GM19324 (cell line): ENCODE measurements around the gene BRD7.

ENCODE experiments used
- ATAC-seq: cut with Tn5 transposase; IDR thresholded peaks from one replicate; pipeline ENCODE4 v1.9.1; 2021; ENCODE audit warnings: mild to moderate bottlenecking, moderate library complexity; ENCODE audit not compliant: unreplicated experiment, low FRiP score

BRD7 gene

DNA sequence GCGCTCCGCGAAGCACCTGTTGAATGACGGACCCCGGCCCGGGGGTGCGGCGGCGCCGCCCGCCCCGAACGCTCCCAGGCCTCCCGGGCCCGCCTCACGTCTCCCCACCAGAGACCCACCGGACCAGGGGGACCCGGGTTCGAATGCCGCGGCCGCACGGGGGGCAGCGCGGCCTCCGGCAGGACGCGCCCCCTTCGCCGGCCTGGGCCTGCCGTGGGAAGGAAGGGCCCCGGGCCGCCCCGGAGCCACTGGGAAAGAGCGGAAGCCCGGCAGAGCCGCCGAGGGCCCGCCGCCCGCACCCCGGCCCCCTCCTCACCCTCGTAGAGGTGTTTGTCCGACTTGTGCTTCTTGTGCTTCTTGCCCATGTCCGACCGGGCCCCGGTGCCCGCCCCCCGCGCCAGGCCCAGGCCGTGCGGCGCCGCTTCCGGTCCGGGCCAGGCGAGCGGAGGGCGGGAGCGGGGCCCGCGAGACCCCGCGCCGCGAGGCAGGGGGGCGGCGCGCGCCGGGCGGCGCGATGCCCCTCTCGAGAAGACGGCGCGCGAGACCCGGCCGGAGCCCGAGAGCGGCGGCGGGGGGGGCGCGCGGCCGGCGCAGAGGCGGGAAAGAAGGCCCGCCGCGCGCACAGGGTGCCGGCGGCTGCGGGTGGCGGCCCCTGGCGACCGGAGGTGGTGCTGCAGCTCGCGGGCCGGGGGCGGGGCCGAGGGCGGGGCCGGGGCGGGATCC, at the start of gene BRD7:
BRD7 (minus strand) TSS at position 579 of the 723 bp plus-strand sequence; CDS start at position 365, 214 bp downstream.
- ATAC-seq, result peak; percentile 83

DNA sequence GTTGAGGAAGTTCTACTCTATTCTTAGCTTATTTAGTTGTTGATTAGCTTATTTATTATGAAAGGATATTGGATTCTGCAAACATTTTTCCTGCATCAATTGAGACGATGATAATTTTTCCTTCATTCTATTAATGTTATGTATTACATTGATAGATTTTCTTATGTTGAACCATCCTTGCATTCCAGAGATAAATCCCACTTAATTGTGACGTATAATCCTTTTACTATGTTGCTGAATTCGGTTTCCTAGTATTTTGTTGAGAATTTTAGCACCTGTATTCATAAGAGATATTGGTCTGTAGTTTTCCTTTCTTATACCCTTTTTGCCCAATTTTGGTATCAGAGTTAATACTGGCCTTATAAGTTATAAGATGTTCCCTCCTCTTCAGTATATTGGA, 47.6 kb upstream of the BRD7 start:
- no peak for ATAC-seq

GRCh38 chr16:50414152-50414551, 45.4 kb upstream of the BRD7 start:
- no peak for ATAC-seq

DNA sequence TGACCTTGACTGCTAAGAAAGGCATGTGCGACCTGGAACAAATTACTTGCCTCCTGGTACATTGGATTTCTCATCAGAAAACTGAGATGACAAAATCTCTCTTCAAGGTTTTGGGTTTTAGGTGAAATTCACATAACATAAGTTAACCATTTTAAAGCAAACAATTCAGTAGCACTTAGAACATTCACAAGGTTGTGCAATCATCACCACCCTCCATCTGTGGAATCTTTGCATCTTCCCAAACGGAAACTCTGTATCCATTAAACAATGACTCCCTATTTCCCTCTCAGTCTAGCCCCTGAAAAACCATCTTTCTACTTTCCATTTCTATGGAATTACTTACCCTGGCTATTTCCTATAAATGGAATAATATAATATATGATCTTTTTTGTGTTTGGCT, 42.2 kb upstream of the BRD7 start:
- ATAC-seq, result no peak

- ATAC-seq, result no peak
These were observed 39.3 kb upstream of the BRD7 start for GRCh38 chr16:50408001-50408561.

GRCh38 chr16:50407351-50407750, 38.6 kb upstream of the BRD7 start:
- no peak for ATAC-seq

- ATAC-seq, result no peak
These were observed 34.7 kb upstream of the BRD7 start for GRCh38 chr16:50403491-50403890.

DNA sequence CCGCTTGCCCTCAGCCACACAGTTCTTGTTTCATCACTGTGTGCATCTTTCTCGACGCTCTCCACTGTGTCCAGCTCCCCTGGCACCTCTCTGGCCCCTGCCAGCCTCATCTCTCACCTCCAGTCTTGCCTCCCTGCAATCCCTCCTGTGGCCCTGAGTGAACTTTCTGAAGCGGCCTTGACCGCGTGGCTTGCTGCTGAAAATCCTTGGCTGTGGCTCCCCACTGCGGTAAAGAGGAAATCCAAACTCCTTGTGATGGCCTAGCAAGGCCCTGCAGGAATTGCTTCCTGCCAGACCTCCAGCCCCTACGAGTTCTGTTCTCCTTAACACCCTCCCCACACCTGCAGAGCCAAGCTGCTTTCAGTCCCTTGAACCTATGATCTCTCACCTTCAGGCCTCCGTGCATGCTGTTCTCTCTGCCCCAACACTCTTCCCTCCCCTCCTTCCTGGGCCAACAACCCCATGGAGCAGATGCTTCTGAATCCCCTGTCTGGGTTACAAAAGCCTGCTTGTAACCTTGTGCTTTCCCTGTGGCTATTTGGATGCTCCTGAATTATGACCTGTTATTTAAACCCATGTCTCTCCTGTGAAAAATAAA, 33.6 kb upstream of the BRD7 start:
- no peak for ATAC-seq

- no peak for ATAC-seq
These were observed 32.6 kb upstream of the BRD7 start for GRCh38 chr16:50401355-50401754.

DNA sequence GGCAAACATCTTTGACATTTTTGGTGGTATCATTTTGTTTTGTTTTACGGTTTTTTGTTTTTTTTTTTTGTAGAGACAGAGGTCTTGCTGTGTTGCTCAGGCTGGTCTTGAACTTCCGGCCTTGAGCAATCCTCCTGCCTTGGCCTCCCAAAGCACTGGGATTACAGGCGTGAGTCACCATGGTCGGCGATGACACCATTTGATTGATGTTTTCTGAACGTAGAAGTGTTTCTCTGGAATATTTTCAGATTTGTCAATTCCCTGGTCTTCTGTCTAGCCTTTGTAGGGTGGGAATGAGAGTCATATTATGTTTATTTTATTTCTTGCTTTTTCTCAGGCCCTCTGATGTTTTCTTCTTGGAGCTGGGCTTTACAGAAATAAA, 32.2 kb upstream of the BRD7 start:
- ATAC-seq, result no peak

DNA sequence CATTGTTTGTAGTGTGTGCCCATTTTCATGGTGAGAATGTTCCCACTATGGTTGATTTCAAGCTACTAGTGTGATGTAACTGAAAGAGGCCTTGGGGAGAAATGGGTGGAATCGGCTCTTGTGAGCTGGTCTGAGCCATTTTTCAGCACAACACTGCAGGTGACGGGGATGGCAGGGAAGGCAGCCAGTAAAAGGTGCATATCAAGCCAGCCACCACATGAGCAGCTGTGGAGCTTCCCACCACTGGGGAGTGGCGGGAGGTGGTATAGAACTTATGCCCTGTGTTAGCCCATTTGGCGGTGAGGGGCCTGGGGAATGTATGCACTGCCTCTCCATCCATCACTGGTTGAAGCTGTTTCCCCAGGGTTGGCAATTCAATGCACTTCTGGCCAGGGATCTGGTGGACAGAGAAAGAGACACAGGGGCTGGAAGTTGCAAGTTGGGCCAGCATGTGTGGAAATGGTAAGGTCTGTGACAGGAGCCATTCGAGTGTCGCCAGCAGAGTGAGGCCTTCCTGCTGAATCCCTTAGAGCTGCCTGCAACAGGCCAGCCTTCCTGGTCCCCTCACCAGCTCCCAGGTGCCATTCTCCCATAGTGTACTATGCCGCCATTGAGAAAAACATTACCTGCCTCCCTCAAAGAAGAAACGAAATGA, 31.7 kb upstream of the BRD7 start:
- ATAC-seq, result no peak

DNA sequence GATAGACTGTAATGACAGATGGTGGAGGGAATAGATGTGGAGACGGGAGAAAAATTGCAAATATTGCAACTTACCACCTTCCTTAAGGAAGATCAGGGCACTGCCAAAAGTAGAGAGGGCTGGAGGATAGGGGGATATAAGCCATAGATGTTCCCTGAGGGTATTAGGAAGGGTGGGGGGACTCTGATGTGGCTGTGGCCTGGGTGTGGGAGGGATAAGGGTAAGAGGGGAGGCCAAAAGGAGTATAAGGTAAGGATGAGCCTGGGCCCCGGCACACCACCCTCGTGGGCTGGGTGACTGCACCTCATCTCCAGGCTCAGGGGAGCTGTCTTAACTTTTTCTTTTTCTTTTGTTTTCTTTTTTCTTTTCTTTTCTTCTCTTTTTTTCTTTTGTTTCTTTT, 30.6 kb upstream of the BRD7 start:
- no peak for ATAC-seq

DNA sequence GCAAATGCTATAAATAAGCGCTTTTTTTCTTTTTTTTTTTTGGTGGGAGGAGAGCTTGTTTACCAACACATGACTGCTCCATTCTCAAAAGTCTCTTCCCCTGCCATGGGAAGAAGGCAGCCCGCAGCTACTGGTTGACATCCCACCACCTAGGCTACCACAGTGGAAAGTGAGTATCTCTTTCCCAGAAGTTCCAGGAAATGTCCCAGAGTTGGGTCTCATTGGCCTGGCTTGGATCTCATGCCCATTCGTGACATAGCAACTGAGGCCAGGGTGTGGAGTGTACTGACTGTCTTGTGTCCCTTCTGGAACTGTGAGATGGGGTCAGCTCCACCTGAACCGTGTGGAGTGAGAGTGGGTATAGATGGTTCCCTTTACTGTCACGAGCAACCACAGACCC, 29.5 kb upstream of the BRD7 start:
- ATAC-seq, result no peak

GRCh38 chr16:50396761-50397535, 28.2 kb upstream of the BRD7 start:
- ATAC-seq, result no peak

GRCh38 chr16:50395763-50396710, 27.2 kb upstream of the BRD7 start:
- ATAC-seq, result no peak

DNA sequence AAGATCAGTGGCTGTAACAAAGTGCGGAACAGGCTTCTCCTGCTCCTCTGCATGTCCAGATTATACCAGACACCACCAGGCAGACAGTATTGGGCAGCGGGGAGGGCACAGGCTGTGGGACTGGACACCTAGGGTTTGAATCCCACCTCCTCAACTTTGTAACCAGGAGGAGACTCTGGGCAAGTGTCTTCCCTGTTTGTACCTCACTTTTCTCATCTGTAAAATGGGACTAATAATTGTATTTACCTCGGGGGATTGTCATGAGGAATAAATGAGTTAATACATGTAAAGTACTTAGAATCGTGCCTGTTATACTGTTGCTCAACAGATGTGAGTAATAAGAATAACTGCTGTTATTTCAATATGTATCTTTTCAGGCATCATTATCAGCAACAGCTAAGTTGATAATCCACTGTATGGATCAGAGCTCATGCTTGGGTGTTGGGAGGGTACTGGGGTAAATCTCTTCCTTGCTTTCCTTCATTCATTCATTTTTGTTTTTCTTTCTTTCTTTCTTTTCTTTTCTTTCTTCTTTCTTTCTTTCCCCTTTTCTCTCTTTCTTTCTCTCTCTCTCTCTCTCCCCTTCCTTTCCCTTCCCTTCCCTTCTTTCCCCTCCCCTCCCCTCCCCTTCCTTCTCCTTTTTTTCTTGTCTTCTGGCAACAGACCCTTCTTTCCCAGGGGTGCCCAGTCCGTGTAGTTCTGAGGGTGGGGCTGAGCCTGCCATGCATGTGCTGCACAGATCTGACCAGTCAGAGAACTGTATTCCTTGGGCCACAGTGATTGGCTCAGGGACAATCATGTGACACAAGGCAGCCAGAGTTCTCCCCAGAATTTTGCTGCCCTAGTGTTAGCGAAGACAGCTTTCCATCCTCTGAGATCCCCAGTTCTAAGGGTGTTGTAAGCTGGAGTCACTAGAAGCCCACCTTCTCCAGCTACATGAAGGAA, 25.3 kb upstream of the BRD7 start:
- ATAC-seq, result no peak

DNA sequence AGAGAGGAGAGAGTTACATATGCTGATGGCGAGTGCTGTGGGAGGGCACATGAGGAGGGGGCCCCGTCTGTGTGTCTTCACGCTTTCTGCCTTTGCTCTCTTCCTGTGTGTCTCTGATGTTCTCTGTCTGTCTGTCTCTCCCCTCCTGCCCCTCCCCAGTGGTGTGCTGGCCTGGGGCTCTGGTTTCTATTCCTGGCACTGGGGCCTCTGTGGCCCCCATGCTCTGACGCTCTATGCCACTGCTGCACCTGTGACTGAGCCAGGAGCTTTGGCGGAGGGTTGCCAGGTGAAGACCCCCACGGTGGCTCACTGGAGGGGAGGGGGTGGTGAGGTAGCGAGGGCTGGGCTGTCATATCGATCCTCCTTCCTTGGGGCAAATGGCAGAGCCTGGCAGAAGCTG, 24.6 kb upstream of the BRD7 start:
- no peak for ATAC-seq

DNA sequence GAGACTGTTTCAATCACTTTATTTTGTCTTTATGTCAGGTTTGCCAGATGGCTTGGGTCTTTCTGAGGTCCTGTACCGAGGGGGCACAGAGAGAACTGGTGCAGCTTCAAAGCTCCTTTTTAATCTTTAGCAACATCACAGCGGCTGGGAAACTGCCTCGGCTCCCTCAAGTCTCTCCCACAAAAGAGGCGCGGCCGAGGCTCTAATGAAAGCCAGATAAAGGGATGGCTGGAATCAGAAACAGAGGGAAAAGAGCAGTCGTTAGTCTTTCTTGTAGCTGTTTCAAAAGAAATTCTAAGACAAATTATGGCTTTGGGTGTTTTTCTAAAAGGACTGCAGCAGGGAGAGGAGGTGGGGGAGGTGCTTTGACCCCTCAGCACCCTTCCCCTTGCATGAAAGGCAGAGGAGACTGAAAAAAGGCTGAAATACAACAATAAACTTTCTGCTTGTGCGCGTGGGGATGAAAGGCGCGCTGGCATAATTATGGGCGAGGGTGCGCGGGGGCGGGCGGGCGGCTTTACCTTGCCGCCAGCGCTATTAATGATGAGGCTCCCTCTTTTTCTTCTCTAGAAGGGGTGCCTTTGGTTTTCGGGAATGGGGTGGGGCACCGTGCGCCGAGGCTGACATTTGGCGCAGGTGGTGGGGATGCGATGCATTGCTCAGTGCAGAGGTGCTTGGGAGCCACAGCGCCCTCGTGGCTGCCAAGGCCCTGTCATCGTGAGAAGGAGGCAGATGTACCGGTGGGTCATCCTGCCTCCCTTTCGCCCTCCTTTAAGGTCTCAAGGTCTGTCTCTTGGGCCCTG, 22.3 kb upstream of the BRD7 start:
- no peak for ATAC-seq
